ELR (cell line): ENCODE data around the gene EPHA6.

ENCODE experiments used
- DNase-seq: peaks from one replicate; pipeline ENCODE4 v3.0.0-alpha.2; 2015; ENCODE audit warnings: low read depth

EPHA6 gene

DNA sequence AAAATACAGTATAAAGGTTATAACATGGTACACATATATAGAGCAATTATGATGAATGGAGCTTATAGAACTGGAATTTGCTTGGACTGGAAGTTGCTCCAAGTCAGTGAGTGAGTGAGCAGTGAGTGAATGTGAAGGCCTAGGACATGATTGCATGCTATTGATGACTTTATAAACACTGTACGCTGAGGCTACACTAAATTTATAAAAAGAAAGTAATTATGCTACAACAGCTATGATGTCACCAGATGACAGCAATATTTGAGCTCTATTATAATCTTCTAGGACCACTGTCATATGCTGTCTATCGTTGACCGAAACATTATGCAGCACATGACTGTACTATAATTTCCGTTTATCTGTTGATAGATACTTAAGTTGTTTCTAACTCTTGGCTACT lies 463.3 kb downstream of the EPHA6 start:
- no peak for DNase-seq

- DNase-seq = no peak
Measured at GRCh38 chr3:97278506-97278905, 464.1 kb downstream of the EPHA6 start.

DNA sequence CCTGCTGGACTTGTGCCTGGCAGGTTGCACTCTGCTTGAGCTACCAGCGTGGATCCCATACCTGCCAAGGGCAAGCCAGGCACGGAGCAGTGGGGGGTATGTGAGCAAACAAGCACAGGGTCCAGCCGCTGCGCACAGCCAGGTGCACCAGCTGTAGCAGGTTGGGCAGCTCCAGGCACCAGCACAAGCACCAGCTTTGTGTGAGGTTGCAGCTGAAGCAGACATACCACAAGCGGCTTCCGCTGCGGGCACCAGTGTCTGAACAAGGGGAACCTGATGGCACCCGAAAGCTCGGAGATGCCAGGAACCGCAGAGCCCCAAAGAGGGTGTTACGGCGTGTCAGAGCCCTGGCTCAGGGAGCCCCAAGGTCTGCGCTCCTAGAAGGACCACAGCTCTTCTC lies 477.5 kb downstream of the EPHA6 start:
- no peak for DNase-seq

GRCh38 chr3:97293596-97294131 lies 479.3 kb downstream of the EPHA6 start:
- DNase-seq = no peak

DNA sequence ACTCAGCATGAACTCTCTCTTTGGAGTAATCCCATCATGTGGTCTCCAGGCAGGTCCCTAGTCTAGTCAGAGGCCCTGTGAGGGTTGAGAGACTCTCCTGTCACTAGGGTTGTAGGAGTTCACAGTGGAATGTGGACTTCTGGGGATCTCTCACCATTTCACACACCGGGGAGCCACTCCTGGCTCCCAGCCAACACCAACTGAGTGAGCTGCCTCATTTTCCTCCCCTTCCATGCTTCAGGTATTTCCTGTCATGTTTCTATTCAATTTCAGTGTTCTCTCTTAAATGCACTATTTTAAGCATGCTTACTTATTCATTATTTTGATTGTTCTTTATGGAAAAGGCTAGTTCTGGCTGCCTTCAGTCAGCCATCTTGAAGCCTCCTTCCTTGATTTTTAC lies 482.6 kb downstream of the EPHA6 start:
- DNase-seq = no peak

DNA sequence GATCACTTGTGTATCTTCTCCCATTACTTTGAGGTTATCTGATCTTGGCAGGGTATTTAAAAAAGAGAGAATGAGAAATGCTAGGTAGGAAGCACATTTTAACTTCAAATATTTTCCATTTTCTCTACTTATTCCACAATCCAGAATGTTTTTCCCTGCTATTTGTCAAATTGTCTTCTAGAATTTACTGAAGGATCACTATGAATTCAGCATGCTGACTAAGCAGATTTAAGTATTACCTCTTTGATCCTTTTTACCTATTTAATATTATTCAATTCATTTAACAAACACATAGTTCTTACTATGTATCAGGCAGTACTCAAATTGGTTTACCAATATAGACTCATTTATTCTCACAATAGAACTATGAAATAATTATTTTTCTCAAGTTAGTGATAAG lies 486.7 kb downstream of the EPHA6 start:
- DNase-seq = no peak

DNA sequence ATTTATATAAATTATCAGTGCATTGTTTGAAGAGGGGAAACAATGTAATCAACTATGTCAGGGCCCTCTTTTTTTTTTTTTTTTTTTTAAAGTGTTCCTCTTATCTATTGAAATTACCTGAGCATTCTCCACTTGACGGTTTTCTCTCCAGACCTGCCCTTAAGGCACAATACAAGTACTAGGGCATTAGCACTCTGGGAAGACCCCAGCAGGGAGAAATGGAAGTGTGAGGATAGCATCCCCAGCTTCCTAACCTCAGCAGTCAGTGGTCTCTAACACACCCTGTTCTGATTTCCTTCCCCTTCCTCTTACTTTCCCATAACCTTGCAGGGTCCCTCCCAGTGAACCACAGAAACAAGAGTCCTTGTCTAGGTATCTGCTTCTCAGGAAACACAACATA lies 491.8 kb downstream of the EPHA6 start:
- DNase-seq = no peak

DNA sequence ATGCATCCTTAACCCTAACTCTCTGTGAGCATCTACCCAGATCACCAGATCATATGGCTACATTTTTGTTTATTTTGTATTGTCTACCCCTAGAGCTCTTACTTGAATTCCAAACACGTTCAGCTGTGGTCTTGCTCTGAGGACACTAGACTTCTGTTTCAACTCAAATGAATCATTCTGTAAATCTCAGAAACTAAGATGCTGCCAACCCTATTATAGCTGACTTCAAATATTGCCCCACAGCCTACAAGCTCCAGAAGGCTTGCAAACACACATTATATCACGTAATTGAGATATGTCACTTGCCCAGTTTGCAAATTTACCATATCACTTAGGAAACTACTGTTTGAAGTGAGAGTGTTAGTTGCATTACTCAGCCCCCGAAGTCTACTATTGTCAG lies 524.0 kb downstream of the EPHA6 start:
- DNase-seq = no peak

GRCh38 chr3:97340940-97341339 lies 526.5 kb downstream of the EPHA6 start:
- no peak for DNase-seq

DNA sequence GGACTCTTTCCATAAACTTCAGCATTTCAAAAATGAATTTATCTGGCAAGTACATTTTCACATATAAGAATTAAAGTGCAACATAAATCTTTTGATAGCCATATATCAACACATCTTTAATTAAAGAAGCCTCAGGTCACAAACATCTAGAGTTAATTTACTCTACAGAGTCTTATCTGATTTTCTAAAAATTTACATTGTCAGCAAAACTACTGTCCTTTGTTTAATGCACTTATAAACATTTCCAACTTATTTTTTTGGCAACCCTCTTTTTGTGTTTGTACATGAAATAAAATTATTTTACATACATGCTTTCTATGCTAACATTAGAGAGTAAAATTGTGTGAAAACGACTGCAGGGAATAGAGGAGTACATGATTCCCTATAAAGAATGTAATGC lies 533.4 kb downstream of the EPHA6 start:
- no peak for DNase-seq

DNA sequence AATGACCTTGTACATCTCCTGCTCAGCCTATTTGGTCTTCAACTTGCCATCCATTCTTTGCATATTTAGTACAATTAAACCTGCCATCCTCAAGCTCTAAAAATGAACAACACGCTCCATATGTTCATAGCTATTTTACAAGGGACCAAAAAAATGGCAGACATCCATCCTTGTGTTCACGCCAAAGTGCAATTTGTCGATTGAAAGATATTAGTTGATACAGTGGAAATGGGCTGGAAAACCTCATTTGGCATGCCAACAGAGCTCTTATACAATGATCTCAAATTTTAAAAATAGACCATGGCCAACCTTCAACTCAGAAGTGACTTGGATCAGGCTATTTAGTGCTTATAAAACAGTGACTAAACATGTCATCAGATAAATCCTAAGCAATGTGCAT lies 536.6 kb downstream of the EPHA6 start:
- DNase-seq = no peak

DNA sequence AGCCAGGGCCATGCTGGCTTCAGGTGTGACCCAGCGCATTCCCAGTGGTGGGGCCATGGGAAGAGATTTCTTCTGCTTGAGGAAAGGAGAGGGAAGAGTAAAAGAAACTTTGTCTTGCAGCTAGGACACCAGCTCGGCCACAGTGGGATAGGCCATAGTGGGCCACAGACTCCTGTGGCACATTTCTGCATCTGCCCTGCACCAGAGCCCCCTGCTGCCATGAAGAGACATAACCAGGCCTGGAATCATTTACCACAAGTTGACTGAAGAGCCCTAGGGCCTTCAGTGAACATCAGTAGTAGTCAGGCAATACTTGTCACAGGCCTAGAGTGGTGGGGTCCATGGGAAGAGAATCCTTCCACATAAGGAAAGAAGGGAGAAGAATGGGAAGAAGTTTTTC lies 538.8 kb downstream of the EPHA6 start:
- DNase-seq = no peak

- DNase-seq = no peak
Measured at GRCh38 chr3:97359977-97360376, 545.6 kb downstream of the EPHA6 start.

GRCh38 chr3:97360804-97361203 lies 546.4 kb downstream of the EPHA6 start:
- DNase-seq = no peak

DNA sequence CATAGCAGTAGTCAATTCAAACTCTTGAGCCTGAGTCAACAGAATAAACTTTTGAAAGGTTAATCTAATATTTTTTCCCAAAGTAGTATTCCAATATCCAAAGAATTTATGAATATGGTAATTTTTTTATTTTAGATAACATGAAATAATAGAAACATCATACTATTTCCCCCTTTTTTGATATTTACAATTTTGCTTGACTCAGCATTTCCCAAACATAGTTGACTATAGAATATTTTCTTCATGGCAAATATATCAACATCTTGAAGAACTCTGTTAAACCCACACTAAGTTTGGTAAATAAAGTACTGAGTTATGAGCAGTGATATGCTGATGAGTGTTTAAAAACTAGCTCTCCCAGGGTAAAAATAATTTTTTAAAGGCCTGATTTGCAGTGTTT lies 570.2 kb downstream of the EPHA6 start:
- no peak for DNase-seq

DNA sequence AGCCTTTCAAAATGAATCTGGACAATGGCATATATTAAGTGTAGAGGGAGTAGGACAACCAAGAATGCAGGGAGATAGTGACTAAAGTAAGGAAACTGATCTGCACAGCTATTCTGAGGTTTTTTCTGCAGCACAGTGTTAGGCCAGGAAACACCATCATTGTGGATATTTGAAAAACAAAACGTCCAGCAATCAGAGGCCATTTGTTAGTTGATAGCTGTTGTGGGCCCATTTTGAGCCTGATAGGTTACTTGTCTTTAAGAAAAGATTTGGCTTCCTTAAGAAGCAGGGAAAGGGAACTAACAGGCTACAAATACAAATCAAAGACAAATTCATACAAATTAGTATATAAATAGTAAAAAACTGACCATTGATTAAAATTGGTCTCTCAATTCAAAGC lies 574.4 kb downstream of the EPHA6 start:
- no peak for DNase-seq

DNA sequence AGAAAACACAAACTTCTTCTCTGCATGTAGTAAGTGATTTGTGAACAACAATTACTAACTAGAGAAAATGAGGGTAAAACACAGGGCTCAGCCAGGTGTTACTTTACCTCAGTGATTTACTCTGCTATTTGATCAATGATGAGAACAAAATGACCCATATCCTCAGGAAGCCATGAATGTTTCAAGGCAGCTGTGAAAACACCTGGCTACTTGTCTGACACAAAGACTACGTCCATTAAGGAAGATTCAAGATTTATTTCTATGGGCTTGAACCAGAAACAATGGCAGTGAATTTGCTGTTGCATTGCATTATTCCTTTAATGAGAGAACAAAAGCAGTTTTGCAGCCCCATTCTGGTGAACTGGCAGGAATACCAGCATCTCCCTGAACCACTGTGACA lies 575.5 kb downstream of the EPHA6 start:
- DNase-seq = no peak

GRCh38 chr3:97391167-97391566 lies 576.8 kb downstream of the EPHA6 start:
- no peak for DNase-seq

- DNase-seq = no peak
Measured at GRCh38 chr3:97409612-97410011, 595.2 kb downstream of the EPHA6 start.

DNA sequence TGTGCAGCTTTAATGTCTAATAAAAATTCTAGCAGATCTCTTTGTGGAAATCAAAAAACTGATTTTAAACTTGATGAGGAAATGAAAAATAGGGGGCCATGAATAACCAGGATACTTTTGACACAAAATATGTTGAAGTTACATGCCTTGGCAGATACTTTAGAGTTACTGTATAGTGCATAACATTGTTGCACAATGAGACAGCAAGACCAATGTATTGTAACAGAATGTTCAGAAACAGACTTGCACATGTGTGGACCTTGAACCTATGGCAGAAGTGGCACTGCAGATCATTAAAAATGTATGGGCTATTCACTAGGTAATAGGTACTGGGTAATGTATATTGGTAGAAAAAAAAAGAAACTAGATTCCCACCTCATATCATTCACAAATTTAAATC lies 607.2 kb downstream of the EPHA6 start:
- no peak for DNase-seq

DNA sequence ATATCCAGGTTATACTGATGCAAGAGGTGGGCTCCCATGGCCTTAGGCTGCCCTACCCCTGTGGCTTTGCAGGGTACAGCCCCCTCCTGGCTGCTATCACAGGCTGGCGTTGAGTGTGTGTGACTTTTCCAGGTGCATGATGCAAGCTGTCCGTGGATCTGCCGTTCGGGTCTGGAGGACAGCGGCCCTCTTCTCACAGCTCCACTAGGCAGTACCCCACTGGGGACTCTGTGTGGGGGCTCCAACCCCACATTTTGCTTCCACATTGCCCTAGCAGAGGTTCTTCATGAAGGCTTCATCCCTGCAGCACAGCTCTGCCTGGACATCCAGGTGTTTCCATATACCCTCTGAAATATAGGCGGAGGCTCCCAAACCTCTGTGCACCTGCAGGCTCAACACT lies 610.6 kb downstream of the EPHA6 start:
- DNase-seq = no peak

DNA sequence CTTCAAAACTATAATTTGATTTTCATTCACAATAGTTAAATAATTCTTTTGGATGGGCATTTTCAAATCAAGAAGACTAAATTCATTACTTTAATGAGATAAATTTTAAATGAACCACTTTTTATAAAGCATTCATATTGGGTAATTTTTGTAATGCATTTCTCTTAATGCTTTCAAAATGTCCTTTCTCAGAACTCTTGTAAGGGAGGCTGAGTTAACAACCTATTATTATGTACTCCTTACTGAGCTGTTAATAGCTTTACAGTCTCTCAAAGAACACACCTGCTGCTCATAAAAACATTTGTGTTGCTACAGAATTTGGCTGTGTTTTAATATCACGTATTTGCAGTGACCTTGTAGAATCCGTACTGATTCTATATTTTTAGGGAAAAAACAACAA lies 616.2 kb downstream of the EPHA6 start:
- DNase-seq = no peak

DNA sequence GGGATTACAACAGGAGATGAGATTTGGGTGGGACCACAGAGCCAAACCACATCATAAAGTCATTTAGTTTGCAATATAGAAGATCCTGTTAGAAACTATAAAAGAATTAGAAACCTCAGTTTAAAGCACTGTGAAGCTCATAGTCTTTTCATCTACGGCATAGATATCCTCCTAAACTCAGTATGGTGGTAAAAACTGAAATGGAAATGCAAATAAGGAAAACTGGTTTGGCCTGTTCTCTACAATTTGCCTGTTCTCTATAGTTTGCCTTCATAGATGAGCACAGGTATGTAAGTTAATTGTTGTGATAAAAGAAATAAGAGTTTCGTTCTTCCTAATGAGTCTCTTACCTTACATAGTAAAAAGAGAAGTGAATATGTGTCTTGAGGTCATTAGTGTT lies 618.5 kb downstream of the EPHA6 start:
- DNase-seq = no peak

DNA sequence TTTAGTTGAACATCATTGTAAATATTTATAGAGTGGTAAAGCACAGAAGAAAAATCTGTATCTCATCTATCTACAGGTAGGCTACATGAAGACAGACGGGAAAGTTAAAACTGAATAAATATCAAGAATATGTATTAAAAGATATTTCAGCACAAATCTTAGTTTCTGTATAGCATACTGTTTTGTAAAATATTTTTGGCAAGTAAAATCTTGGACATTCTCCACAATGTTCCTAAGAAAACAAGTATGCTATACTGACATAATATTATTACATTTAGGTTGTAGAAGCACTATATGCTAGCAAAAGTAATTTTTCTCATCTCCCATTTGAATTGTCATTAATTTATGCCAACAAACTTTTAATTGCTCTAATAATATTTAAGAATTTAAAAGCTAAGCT lies 623.7 kb downstream of the EPHA6 start:
- no peak for DNase-seq

DNA sequence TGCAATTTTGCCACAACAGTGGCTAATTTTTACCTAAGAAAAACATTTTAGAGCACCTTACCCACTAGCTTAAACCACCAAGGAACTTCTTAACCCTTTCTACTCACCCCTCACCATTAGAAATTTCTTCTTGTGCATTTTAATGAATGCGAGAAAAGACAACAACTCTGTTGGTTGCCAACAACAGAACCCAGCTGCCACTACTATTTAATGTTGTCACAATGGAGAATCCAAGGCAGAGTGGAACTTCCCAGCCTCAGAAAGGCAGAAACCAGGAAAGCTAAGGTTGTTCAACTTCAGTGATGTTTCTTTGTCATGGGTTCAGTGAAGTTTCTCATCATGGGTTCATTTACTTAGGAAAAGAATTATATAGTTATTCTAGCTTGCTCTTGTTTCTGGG lies 625.0 kb downstream of the EPHA6 start:
- DNase-seq = no peak
